ENCODE measurements around the gene COPB2. TPM values are rescaled to one million over a fixed set of nuclear protein-coding genes. Genes with fewer than 3 reads are reported as not detected.
A peak's percentile ranks its signal among the peaks of the same experiment; 100 is the strongest.

The COPB2 gene
- total RNA-seq, 1 experiment from 2014 or later = 152 TPM

DNA sequence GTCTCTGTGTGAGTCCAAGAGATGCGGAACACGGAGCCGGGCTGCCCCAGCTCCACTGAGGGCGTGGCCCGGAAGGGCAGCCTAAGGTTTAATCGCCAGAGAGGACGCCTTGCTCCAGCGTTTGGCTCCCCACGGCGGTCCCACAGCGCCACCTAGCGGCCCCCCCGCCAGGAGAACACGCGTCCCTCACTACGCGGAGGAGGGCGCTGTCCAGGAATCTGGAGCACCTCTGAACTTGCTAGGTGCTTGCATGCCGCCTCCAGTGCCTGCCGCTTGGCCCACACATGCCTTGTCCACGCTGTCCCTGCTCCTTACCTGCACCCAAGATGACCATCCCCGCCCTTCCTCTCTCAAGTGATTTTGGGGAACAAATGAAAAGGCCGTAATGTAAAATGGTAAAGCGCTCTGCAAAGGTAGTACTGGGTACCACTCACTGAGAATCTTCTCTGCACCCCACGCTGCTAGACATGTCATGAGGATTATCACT is 60.0 kb downstream of the COPB2 start:
- no TSS peak for BruUV-seq (replicated peaks)
- H3K9me3 Mint-ChIP-seq (ENCODE audit: unreplicated experiment) = no peaks in the 10 kb centered on the region
- no peak overlapping the region for H3K4me3 Mint-ChIP-seq (ENCODE audit: unreplicated experiment)
- peaks cover 8% of the 10 kb centered on the region for H3K4me1 Mint-ChIP-seq (ENCODE audit: insufficient read depth, unreplicated experiment)
- POLR2A ChIA-PET = interaction anchor here (0.6 to 1.6 kb wide), 2 partner anchors 217 to 389 kb away, joined by 3 to 7 read pairs; no protein-coding TSS in a partner anchor
- TF ChIP-seq, protein P1, sequence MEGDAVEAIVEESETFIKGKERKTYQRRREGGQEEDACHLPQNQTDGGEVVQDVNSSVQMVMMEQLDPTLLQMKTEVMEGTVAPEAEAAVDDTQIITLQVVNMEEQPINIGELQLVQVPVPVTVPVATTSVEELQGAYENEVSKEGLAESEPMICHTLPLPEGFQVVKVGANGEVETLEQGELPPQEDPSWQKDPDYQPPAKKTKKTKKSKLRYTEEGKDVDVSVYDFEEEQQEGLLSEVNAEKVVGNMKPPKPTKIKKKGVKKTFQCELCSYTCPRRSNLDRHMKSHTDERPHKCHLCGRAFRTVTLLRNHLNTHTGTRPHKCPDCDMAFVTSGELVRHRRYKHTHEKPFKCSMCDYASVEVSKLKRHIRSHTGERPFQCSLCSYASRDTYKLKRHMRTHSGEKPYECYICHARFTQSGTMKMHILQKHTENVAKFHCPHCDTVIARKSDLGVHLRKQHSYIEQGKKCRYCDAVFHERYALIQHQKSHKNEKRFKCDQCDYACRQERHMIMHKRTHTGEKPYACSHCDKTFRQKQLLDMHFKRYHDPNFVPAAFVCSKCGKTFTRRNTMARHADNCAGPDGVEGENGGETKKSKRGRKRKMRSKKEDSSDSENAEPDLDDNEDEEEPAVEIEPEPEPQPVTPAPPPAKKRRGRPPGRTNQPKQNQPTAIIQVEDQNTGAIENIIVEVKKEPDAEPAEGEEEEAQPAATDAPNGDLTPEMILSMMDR (IDR thresholded peaks at IDR 0.05; ENCODE audit: unreplicated experiment) = peak; percentile 99
- peaks cover 41% of the 10 kb centered on the region for H3K27me3 Mint-ChIP-seq (ENCODE audit: insufficient read depth, unreplicated experiment)
- intact Hi-C loops (cut with micrococcal nuclease) = loop anchor here (1.0 to 10.0 kb wide), 4 partner anchors 217 to 635 kb away; no protein-coding TSS in a partner anchor
- CTCF ChIA-PET = interaction anchor here (0.6 to 5.9 kb wide), 42 partner anchors 11 to 1459 kb away, joined by 3 to 152 read pairs (median 4); no protein-coding TSS in a partner anchor
- peak; percentile 87 for DNase-seq (ENCODE audit: unreplicated experiment)
- no peak overlapping the region for H3K27ac Mint-ChIP-seq (ENCODE audit: low read depth, unreplicated experiment)
- no peaks in the 10 kb centered on the region for H3K36me3 Mint-ChIP-seq (ENCODE audit: insufficient read depth, unreplicated experiment)

DNA sequence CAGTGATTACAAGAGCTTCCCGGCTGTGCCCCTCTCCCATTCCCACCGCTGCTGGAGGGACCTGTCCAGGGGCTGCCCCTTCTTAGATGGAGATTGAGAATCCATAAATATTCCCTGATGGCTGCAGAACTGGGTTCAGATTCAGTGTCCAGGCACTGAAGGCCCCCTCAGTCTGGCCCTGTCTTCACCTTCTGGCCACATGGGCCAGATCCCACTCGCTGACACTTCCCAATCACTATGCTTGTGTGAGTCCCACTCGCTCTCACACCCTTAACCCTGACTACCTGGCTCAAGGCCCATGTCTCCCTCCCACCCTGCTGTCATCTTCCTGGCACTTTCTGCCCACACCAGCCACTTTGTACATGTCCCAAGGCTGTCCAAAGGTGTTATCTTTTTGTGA is 61.1 kb downstream of the COPB2 start:
- H3K4me1 Mint-ChIP-seq (ENCODE audit: insufficient read depth, unreplicated experiment) = peaks cover 8% of the 10 kb centered on the region
- POLR2A ChIA-PET = no interaction called here
- DNase-seq (ENCODE audit: unreplicated experiment) = no peak
- intact Hi-C loops (cut with micrococcal nuclease) = loop anchor here (2.0 to 10.0 kb wide), 2 partner anchors 216 to 634 kb away; no protein-coding TSS in a partner anchor
- no peaks in the 10 kb centered on the region for H3K9me3 Mint-ChIP-seq (ENCODE audit: unreplicated experiment)
- CTCF ChIA-PET = interaction anchor here (0.7 to 5.9 kb wide), 17 partner anchors 13 to 733 kb away, joined by 3 to 152 read pairs (median 5); no protein-coding TSS in a partner anchor
- H3K36me3 Mint-ChIP-seq (ENCODE audit: insufficient read depth, unreplicated experiment) = no peaks in the 10 kb centered on the region
- H3K27me3 Mint-ChIP-seq (ENCODE audit: insufficient read depth, unreplicated experiment) = peaks cover 38% of the 10 kb centered on the region
- no peak overlapping the region for H3K4me3 Mint-ChIP-seq (ENCODE audit: unreplicated experiment)
- no TSS peak for BruUV-seq (replicated peaks)
- TF ChIP-seq, protein P1 (IDR thresholded peaks at IDR 0.05; ENCODE audit: unreplicated experiment) = no peak
- no peak overlapping the region for H3K27ac Mint-ChIP-seq (ENCODE audit: low read depth, unreplicated experiment)

GRCh38 chr3:139327861-139328260 is 61.6 kb downstream of the COPB2 start:
- no peak overlapping the region for H3K27ac Mint-ChIP-seq (ENCODE audit: low read depth, unreplicated experiment)
- H3K36me3 Mint-ChIP-seq (ENCODE audit: insufficient read depth, unreplicated experiment) = no peaks in the 10 kb centered on the region
- ChIA-PET CTCF (interaction anchor here (1.0 to 5.9 kb wide), 8 partner anchors 12 to 406 kb away, joined by 4 to 152 read pairs (median 9); no protein-coding TSS in a partner anchor), POLR2A (no interaction called here)
- no peak for DNase-seq (ENCODE audit: unreplicated experiment)
- peaks cover 8% of the 10 kb centered on the region for H3K4me1 Mint-ChIP-seq (ENCODE audit: insufficient read depth, unreplicated experiment)
- no TSS peak for BruUV-seq (replicated peaks)
- H3K9me3 Mint-ChIP-seq (ENCODE audit: unreplicated experiment) = no peaks in the 10 kb centered on the region
- peaks cover 33% of the 10 kb centered on the region for H3K27me3 Mint-ChIP-seq (ENCODE audit: insufficient read depth, unreplicated experiment)
- TF ChIP-seq, protein P1 (IDR thresholded peaks at IDR 0.05; ENCODE audit: unreplicated experiment) = no peak
- intact Hi-C loops (cut with micrococcal nuclease) = loop anchor here (2.0 to 10.0 kb wide), 2 partner anchors 215 to 633 kb away; no protein-coding TSS in a partner anchor
- H3K4me3 Mint-ChIP-seq (ENCODE audit: unreplicated experiment) = no peak overlapping the region

DNA sequence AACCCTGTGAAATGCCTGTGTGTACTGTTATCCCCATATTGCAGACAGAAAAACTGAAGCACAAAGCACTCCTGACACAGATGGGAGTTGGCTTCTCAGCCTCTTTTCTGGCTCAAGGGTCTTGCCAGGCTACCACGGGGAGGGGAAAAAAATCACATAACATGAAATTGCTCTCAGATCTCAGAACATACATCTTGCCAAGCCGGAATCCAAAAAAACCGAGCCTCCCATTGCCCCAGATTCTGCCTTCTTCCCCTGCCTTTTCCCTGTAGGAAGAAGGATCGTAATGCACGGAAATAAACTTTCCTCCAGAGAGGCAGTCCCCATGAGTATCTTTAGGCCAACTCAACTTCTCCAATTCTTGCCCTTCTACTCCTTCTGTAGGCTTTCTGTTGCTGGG is 62.2 kb downstream of the COPB2 start:
- no peak overlapping the region for H3K27ac Mint-ChIP-seq (ENCODE audit: low read depth, unreplicated experiment)
- H3K4me1 Mint-ChIP-seq (ENCODE audit: insufficient read depth, unreplicated experiment) = peaks cover 8% of the 10 kb centered on the region
- H3K4me3 Mint-ChIP-seq (ENCODE audit: unreplicated experiment) = no peak overlapping the region
- ChIA-PET CTCF (interaction anchor here (1.0 to 5.9 kb wide), 7 partner anchors 11 to 391 kb away, joined by 3 to 152 read pairs (median 5); no protein-coding TSS in a partner anchor), POLR2A (no interaction called here)
- TF ChIP-seq, protein P1 (IDR thresholded peaks at IDR 0.05; ENCODE audit: unreplicated experiment) = no peak
- peaks cover 26% of the 10 kb centered on the region for H3K27me3 Mint-ChIP-seq (ENCODE audit: insufficient read depth, unreplicated experiment)
- no peaks in the 10 kb centered on the region for H3K36me3 Mint-ChIP-seq (ENCODE audit: insufficient read depth, unreplicated experiment)
- BruUV-seq (replicated peaks) = no TSS peak
- intact Hi-C loops (cut with micrococcal nuclease) = loop anchor here (10.0 kb wide), 1 partner anchor 632 kb away; no protein-coding TSS in a partner anchor
- DNase-seq (ENCODE audit: unreplicated experiment) = no peak
- no peaks in the 10 kb centered on the region for H3K9me3 Mint-ChIP-seq (ENCODE audit: unreplicated experiment)

All from MCF 10A (cell line).